Ovary (tissue), 3 donors: Measurements from ENCODE around the gene FAM193A.

Experiments used
- CTCF ChIP-seq, 3 donors: fragments of 450-650 bp in 2 of 3; fragments of 200-600 bp in 1 of 3; IDR thresholded peaks; one replicate each; pipeline versions ENCODE4 v1.5.1 to v1.8.0; 2016 to 2022; ENCODE audit warnings: antibody characterized with exemption in 3 of 3, mild to moderate bottlenecking in 1 of 3
- EP300 ChIP-seq: sonication (generic); formaldehyde crosslinking; IDR thresholded peaks from one replicate; pipeline ENCODE4 v1.6.1; 2017; ENCODE audit warnings: antibody characterized with exemption
- POLR2A ChIP-seq: fragments of 450-650 bp; IDR thresholded peaks from one replicate; pipeline ENCODE4 v1.6.1; 2017; ENCODE audit warnings: antibody characterized with exemption, mild to moderate bottlenecking, moderate library complexity
- donor health status: DM: no; HTN: no; CAD: no.

GRCh38 chr4:2642968-2643367 lies 106.5 kb downstream of the FAM193A start:
- no peak for TF ChIP-seq CTCF (IDR thresholded peaks at IDR 0.05)
- no peak for TF ChIP-seq EP300
- TF ChIP-seq POLR2A = no peak
